Omental fat pad (tissue), 4 donors: Measurements from ENCODE around the gene ACMSD. TPM values are rescaled to one million over a fixed set of nuclear protein-coding genes. Genes with fewer than 3 reads are reported as not detected.
"Not testable (repeated sequence)": the region's sequence is repeated elsewhere in the genome, so short reads cannot be mapped to it uniquely, and the experiment has no call there.

Source experiments
- ATAC-seq: fragments of 150-250 bp; one replicate; pipeline ENCODE4 v1.9.1; 2016; ENCODE audit warnings: mild to moderate bottlenecking, moderate library complexity; ENCODE audit not compliant: low FRiP score
- DNase-seq: peaks from one replicate; pipeline ENCODE4 v3.0.0-alpha.2; 2019; ENCODE audit warnings: low spot score
- CTCF ChIP-seq, 3 donors: fragments of 450-650 bp; IDR thresholded peaks; one replicate each; pipeline ENCODE4 v1.5.1; 2016 to 2017; ENCODE audit warnings: antibody characterized with exemption in 3 of 3, mild to moderate bottlenecking in 3 of 3, moderate library complexity in 2 of 3
- total RNA-seq, 4 donors: library from RNA; depleted of rRNA; stranded (reverse); fragments of >200 nt; gene quantifications; one replicate each; pipeline ENCODE4 v1.1.0, GENCODE V29; 2016

The ACMSD gene
- total RNA-seq, 4 donors from 2014 or later: not detected

GRCh38 chr2:134900151-134900550 is 61.7 kb downstream of the ACMSD start:
- no peak for TF ChIP-seq CTCF (IDR thresholded peaks at IDR 0.05)

DNA sequence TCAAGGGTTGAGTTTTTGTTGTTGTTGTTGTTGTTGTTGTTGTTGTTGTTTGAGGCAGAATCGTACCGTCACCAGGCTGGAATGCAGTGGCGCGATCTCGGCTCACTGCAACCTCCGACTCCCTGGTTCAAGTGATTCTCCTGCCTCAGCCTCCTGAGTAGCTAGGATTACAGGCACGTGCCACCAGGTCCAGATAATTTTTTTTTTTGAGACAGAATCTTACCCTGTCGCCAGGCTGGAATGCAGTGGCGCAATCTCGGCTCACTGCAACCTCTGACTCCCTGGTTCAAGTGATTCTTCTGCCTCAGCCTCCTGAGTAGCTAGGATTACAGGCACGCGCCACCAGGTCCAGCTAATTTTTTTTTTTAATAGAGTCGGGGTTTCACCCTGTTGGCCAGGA is 65.3 kb downstream of the ACMSD start:
- ATAC-seq, DNase-seq: not testable (repeated sequence)

More at GRCh38 chr2:134900151-134900550, 61.7 kb downstream of the ACMSD start:
- ATAC-seq (no peak), DNase-seq (no peak)

DNA sequence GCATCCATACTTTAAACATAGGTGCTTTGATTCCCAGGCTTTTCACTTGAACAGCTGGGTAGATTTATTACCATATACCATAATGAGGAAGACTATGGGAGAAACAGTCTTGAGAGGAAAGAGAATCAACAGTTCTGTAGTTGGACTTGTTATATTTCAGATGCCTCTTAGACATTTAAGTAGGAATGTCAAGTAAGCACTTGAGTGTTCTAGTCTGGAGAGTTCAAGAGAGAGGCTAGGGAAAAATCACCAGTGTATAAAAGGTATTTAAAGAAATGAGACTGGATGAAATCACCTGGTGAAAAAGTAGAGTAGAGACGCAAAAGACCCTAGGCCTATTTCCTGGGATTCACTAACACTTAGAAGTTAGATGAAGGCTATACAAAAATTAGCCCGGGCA is 66.8 kb downstream of the ACMSD start:
- DNase-seq (no peak), ATAC-seq (no peak)
- TF ChIP-seq CTCF (IDR thresholded peaks at IDR 0.05): no peak

DNA sequence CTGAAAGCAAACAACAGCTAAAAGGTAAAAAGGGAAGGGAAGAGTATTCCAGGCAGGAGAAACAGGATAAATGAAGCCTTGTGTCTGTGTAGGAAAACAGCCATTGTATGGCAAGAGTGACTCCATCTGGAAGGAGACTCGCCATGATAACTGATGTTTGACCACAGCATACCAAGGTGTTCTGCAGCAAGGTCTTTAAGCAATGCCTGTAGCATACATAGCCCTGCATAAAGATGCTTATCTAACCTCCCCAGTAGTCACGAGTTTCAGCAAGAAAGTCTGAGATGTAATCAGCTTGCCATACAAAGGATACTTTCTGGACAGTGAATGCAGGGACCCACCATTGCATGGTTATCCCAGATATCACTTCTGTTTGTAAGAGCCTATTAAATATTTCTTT is 68.3 kb downstream of the ACMSD start:
- no peak for TF ChIP-seq CTCF (IDR thresholded peaks at IDR 0.05)
- ATAC-seq (no peak), DNase-seq (no peak)

- not testable (repeated sequence) for DNase-seq, ATAC-seq
Observed at GRCh38 chr2:134907441-134908116, 69.2 kb downstream of the ACMSD start.

DNA sequence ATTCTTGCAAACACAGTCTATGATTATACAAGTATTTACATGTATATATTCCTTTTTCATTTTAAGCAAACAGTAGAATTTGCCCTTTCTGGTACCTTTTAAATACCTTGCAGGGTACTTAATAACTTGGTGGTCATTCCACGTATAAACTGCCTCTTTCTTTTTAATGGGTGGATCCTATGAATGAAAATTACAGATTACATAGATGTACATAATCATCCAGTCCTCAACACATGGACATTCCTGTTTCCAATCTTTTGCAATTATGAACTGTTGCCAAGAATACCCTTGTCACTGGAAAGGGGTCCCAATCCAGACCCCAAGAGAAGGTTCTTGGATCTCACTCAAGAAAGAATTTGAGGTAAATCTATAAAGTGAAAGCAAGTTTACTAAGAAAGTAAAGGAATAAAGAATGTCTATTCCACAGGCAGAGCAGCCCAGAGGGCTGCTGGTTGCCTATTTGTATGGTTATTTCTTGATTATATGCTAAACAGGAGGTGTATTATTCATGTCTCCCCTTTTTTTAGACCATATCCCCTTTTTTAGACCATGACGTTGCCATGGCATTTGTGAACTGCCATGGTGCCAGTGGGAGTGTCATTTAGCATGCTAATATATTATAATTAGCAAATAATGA is 72.5 kb downstream of the ACMSD start:
- ATAC-seq: no peak
- no peak for TF ChIP-seq CTCF (IDR thresholded peaks at IDR 0.05)
- DNase-seq: no peak

DNA sequence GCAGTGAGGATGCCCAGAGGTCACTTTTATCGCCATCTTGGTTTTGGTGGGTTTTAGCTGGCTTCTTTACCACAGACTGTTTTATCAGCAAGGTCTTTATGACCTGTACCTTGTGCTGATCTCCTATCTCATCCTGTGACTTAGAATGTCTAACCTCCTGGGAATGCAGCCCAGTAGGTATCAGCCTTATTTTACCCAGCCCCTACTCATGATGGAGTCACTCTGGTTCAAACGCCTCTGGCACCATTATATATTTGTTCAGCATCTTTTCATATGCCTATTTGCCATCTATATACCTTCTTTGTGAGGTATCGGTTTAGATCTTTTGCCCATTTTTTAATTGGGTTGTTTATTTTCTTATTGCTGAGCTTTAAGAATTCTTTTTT is 73.0 kb downstream of the ACMSD start:
- DNase-seq (no peak), ATAC-seq (no peak)
- TF ChIP-seq CTCF (IDR thresholded peaks at IDR 0.05): no peak

DNA sequence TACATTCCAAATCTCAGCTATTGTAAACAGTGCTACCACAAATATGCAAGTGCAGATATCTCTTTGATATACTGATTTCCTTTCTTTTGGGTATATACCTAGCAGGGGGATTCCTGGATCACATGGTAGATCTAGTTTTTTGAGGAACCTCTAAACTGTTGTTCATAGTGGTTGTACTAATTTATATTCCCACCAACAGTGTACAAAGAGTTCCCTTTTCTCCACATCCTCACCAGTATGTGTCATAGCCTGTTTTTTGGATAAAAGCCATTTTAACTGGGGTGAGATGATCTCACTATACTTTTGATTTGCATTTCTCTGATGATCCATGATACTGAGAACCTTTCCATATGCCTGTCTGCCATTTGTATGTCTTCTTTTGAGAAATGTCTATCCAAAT is 73.9 kb downstream of the ACMSD start:
- TF ChIP-seq CTCF (IDR thresholded peaks at IDR 0.05): no peak
- ATAC-seq (no peak), DNase-seq (no peak)
